DMS153 treated with DMSO at 0.1 percent for 48 hours (cell line): ENCODE data around the gene FDX2.
"Not testable (repeated sequence)": the region's sequence is repeated elsewhere in the genome, so short reads cannot be mapped to it uniquely, and the experiment has no call there.

Source experiments
- DNase-seq: peaks from one replicate; lab custom pipeline; 2025; ENCODE audit not compliant: unreplicated experiment; lab: John Stamatoyannopoulos, UW

The FDX2 gene

DNA sequence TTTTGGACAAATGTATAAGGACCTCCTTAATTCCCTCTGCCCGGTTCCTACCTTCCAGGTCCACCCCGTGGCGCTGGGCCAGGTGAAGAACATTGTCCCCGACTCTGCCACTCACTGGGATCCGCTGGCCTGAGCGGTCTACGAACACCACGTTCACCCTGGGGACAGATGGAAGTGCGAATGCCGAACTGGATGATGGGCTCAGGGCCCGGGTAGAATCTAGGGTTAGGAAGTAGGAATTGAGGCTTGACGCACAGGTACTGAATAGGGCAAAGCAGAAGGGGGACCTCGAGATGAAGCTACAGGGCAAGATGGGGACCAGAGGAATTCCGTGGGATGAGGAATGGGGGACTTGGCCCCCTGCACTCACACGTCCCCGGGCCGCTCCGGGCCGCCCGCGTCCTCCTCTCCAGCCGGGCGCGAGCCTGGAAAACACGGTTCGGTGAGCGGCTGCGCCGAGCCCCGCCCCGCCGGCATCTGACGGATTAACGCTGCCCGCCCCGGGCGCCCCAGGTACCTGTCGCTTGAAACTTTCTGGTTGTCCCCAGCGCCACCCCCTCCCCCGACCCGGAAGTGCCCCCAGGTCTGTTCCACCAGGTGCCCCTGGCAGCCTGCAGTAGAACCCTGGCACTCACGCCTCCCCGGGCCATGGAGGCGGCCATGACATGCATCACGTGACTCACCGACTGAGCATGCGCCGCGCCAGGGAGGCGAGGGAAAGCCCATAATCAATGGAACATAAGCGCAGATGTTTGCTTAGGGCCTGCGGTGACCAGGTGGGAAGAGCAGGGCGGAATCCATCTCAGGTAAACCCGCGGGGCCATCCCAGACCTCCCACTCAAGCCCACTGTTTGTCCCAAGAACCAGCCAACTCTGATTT is at the start of gene FDX2:
Gene FDX2, minus strand, starts transcription at position 681 of the 880 bp plus-strand sequence. Its CDS starts 19 bp downstream, at position 662.
- peak; percentile 81 for DNase-seq

DNA sequence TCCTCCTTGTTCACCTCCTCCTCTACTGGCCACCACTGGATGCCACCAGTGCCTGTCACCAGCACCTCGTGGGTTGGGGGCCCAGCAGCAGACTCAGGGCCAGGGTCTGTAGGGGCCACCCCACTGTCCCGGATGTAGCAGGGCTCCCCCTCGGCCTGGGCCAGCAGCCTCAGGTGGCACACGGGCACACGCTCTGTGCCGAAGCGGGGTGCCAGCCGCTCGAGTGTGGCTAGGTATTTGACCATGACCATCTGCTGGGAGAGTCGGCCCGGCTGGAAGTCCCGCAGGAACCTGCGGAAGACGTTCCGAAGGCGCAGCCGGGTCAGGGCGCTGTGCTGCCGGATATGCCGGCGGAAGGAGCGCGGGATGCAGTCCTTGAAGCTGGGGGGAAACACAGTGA is 49.7 kb upstream of the FDX2 start:
- DNase-seq: no peak

DNA sequence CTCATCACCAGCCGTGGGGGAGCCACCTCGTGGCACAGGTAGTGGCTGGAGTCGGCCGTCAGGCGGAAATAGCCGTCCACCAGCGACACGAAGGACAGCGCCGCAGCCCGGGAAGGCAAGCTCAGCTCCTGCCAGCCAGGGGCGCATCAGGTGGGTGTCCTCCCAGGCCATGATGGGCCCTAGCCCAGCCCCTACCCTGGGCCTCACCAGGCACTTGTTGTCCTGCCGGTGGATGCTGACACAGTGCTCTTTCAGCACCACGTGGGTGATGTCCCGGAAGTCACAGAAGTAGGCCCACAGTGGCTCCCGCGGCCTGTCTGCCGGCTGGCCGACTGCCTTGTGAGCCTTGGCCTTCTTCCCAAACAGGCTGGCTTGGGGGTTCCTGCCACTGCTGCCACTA is 48.8 kb upstream of the FDX2 start:
- no peak for DNase-seq

DNA sequence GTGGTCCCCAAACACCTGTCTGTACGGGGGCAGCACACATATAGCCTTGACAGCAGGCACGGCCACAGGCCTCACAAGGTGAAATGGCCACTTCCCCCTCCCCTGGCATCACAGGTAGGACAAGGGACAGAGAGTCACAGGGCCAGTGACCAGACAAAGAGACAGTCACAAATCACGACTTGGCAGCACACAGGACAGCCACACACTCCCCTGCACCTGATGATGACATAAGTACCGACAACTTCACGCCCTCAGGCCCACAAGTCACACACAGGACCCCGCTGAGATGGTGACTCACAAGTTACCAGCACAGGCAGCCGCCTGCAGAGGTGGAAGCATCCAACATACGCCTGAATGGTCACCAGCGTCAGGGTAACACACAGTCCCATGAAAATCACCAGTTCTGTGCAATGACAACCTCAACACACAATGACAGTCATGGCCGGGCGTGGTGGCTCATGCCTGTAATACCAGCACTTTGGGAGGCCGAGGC is 48.0 kb upstream of the FDX2 start:
- DNase-seq: no peak

DNA sequence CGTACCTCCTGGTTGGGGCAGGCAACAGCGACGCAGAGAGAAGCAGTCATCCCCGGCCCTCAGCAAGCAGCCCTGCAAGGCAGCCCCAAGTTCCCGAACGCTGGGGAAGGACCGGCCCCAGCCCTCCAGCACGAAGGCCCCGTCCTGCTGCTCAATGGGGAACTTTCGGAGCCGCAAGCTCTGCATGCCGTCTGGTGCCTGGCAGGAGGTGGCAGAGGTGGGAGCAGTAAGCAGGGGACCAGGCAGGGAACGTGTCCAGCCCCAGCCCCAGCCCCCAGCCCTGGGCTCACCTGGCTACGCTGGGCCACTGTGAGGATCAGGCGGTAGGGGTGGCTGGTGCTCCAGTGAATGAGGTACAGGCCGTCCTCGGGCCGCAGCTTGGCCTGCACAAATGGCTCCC is 46.4 kb upstream of the FDX2 start:
- DNase-seq: no peak

DNA sequence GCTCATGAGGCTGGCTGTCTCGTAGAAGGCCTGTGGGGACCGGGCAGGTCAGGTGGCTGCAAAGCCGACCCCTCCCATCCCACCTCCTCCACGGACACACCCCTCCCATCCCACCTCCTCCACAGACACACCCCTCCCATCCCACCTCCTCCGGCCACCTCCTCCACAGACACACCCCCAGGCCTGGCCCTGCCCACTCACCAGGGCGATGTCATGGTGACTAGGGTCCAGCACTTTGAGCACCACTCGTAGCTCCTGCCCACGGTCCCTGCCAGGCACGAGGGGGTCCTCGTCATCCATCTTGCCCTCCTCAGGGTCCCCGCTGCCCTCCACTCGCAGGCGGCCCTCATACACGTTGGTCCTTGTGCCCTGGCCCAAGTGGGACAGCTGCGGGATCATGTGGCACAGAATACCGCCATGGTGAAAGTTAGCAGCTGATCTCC is 45.8 kb upstream of the FDX2 start:
- no peak for DNase-seq

DNA sequence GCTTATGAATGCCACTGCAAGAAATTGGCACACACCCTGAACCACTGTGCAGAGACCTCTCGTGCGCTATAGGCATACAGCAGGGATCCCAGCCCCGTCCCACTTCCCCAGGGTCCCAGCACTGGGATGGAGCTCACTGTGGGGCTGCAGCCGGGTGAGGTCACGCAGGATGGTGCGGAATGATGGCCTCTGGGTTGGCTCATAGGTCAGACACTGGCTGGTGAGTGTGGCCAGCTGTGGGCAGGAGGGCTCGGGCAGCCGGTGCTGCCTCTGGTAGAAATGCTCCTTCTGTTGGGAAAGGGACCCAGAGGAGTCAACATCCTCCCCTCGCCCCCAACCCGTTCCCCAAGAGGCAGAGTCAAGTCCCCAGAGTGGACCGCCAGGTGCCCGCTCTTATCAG is 40.6 kb upstream of the FDX2 start:
- no peak for DNase-seq

DNA sequence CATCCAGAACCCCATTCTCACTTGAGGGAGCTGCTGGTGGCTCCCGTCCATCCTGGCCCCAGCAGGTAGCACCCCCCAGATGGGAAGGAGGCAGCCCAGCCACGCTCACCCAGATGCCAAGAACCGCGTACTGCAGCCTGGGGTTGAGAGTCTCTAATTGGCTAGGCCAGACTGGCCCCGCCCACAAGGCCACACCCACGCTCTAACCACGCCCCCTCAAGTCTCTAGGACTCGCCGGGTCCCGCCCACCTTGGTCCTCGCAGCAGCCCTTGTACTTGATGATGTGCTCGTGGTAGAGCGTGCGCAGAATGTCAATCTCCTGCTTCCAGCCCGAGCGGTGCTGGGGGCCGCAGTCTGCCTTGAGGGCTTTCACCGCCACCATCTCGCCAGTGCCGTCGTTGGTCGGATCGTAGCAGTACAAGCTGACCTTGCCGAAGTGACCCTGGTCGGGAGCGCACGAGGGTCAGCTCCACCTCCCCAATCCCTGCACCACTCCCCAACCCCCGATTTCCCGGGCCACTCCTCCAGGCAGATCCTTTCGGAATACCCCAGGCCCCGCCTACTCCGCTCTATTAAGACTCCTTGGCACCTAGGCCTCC is 38.1 kb upstream of the FDX2 start:
- no peak for DNase-seq

DNA sequence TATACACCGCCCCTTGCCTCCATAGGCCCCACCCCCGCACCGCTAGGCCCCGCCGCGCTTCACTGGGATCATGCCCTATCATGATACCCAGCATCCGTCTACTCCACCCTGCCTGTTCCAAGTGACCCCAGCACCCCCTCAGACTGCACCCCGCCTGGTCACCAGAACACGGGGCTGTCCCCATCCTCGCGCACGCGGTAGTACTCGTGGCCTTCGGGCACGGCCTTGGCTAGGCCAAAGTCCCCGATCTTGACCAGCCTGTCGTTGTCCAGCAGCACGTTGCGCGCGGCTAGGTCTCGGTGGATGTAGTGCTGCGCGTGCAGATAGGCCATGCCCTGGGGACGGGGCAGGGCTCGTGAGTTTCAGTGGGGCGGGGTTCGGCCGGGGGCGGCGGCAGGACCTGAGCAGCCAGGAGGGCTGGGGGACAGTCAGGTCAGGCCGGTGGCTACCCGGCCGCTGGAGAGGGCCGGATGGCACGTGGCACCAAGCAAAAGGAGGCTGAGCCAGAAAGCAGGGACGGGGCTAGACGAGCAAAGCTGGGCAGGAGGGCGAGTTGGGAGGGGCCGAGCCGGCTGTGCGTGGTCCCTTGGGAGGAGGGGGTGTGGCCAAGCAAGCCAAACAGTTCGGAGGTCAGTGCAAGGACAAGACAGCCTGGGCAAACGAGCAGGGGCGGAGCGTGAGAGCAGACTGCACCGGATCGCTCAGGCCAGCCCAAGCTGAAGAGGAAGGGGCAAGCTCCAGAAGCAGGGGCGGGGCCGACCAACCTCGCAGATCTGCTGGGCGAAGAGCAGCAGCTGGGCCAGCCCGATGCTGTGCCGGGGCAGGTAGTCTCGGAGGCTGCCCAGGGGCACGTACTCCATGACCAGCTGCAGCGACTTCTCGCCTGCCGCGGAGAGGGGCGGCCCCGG is 37.2 kb upstream of the FDX2 start:
- no peak for DNase-seq

DNA sequence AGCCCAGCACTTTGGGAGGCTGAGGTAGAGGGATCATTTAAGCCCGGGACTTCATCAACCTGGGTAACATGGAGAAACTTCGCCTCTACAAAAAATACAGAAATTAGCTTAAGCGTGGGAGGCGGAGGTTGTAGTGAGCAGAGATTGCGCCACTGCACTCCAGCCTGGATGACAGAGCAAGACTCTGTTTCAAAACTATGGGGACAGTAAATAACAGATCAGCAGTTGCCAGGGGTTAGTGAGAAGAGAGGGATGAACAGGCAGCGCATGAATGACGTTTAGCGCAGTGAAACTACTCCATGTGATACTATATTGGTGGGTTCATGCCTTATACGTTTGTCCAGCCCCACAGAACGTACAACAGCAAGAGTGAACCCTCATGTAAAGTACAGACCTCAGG is 30.7 kb upstream of the FDX2 start:
- DNase-seq: no peak

DNA sequence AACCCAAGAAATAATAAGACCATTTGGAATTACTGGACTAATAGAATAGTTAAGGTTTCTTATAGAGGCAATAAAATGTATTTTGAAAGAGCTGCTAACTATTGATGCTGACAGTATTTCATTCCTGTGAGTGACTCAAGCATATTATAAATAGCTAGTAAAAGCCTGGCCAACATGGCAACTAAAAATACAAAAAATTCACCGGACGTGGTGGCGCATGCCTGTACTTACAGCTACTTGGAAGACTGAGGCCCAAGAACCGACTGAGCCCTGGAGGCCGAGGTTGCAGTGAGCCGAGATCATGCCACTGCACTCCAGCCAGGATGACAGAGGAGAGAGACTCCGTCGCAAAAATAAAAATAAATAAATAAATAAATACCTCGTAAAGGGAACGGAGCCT is 29.0 kb upstream of the FDX2 start:
- DNase-seq: no peak

DNA sequence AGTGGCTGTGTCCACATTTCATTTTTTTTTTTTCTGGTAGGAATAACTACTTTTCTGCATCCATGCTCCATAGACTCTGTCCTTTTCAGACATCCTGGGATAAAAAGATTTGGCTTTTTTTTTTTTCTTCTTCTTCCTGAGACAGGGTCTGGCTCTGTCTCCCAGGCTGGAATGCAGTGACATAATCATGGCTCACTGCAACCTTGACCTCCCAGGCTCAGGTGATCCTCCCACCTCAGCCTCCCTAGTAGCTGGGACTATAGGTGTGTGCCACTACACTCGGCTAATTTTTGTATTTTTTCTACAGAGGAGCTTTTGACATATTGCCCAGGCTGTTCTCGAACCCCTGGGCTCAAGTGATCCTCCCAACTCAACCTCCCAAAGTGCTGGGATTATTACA is 27.7 kb upstream of the FDX2 start:
- no peak for DNase-seq

DNA sequence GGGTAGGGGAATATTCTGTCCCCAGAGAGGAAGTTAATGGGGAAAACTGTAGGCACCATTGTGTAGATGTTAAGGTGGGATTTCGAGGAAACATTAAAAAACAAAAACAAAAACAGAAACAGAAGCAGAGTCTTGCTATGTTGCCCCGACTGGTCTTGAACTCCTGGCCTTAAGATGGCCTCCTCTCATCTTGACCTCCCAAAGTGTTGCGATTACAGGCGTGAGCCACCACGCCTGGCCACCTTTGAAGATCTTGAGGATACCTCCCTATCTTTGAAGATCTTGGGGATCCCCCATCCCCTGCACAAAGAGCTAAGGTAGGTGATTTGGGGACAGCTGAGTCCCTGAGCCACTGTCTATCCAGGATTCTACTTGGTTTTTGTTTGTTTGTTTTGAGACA is 24.2 kb upstream of the FDX2 start:
- no peak for DNase-seq

DNA sequence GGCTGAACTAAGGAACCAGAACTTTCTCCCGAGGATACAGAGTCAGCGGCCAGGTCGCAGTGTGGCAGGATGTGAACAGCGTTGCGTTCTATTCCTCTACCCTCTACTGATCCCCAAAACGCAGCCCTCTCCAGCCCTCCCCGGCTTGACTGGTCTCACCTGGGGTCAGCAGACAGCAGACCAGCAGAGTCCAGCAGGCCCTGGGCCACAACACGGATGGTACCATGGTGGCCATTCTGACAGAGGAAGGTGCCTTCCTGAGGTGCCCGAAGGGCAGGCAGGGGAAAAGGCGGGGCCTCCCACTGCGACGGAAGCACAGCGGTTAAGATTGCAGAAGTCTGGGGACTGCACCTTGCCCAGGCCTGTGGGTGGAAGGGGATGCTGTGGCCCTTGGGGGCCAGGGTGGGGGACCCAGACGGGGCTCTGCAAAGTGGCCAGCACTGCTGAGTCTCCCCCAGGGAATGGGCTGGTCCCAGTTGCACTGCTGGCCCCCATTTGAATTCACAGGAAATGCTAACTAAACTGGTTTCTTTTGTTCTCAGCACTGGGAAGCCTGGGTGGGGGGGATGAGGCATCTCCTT is 23.7 kb upstream of the FDX2 start, which contains the start of gene ICAM3:
Gene ICAM3, minus strand, starts transcription at position 245 of the 581 bp plus-strand sequence. Its CDS starts 10 bp downstream, at position 235.
- DNase-seq: no peak

DNA sequence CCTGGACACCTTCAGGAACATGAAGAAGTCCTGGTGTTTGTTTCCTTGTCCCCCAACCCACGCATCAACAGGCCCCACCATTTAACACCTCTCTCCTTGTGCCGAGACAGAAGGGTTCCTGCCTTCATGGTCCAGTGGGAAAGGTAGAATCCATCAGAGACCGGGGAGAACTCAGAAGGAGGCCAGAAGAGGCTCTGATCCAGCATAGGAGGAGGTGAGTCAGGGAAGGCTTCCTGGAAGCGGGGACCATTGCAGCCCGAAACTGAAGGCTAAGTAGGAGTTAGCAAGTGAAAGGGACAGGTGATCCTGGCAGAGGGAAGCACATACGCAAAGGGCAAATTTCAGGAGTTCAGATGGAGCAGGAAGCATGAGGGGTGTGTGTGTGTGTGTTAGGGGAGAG is 23.1 kb upstream of the FDX2 start:
- DNase-seq: no peak

DNA sequence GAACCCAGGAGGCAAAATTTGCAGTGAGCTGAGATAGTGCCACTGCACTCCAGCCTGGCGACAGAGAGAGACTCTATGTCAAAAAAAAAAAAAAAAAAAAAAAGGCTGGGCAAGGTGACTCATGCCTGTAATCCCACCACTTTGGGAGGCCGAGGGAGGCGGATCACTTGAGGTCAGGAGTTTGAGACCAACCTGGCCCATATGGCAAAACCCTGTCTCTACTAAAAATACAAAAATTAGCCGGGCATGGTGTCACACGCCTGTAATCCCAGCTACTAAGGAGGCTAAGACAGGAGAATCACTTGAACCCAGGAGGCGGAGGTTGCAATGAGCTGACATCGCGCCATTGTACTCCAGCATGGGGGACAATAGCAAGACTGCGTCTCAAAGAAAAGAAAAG is 20.9 kb upstream of the FDX2 start:
- DNase-seq: not testable (repeated sequence)

DNA sequence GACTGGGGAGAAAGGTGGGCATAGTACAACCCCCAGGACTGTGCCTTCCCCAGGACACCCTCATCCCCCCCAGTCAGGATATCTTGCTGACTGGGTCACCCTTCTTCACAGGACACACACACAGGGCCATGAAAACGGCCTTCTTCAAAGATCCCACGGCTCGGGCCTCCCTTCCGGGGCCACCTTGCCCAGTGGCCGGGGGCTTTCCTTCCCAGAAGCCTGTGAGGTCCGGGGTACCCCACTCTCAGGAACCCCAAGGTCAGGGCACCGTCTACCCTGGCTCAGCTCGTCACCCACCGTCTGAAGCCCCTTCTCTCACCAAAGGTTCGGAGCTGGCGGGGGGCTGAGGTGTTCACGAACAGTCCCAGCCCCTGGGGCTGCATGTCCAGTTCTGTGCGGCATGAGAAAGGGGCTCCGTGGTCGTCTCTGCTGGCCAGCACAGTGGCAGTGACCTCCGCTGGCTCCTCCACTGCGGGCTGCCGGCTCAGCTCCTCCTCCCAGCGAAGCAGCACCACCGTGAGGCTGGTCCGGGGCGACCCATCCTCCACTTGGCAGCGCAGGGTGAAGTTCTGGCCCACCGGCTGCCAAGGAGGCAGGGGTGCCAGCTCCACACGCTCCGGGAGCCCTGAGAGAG is 19.7 kb upstream of the FDX2 start:
- DNase-seq: no peak

DNA sequence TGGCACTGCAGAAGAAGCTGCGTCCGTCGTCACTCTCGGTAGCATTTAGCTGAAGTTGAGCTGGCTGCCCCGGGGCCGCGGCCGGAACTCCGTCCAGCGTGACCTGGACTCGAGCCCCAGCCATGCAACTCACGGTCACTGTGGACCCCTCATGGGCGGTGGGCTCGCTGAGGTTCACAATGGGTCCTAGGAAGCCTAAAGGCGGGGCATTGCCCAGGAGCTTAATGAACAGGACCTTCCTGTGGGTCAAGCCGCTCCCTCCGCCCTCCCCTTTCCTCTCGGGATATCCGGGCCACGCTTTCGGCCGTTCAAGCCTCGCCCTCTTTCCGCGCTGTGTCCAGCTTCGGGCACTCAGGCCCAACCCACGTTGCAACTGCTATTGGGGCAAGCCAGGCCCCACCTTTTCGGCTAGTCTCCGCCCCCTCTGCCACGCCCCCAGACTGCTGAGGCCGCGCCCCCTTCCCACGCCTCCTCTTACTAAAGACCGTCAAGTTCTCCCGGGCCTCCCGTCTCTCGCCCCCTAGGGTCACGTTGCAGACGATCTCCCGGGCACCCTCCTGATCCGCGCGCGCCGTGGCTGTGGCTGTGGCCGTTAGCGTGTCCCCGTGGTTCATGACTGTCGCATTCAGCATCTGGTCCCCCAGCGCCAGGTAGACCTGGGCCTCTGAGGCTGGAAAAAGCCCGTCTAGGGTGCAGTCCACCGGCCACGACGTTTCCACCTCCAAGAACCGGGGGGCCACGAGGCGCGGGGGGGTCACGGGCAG is 19.0 kb upstream of the FDX2 start:
- DNase-seq: peak; percentile 50

DNA sequence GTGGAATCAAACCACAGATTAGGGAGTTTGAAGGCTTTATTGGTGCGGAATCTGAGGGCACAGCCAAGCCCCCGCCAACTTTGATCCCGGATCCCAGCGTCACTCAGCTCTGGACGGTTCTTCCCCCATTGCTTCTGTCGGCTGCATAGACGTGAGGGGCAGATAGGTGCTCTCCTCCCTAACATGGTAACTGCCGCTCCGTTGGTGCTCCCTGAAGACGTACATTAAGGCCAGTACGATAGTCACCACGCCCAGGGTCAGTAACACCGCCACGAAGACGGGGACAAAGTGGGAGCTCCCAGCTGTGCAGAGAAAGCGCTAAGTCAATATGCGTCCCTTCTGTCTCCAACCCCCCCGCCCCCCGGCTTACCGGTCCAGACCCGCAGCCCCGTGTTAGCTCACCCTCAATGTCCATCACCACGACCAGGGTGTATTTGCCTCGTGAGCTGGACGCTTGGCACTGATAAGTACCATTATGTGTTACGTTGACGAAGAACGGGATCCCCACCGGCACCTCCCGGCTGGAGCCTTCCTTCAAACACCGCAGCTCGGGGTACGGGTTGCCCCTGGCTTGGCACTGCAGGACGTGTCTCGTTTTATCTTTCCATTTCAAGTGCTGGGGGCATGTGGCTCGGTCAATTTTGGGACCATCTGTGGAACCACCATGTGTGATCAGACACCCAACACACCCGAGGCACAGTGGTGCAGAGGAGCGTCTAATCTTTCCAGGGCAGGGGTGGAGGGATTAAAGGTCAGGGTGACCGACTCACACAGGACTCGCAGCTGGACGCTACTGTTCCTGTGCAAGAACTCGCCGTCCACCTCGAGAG is 18.2 kb upstream of the FDX2 start:
- DNase-seq: no peak
